Left cardiac atrium (tissue), 4 donors: Measurements from ENCODE around the gene UBXN1. TPM values are rescaled to one million over a fixed set of nuclear protein-coding genes. Genes with fewer than 3 reads are reported as not detected.

ENCODE experiments used
- ATAC-seq, 2 donors: fragments of 200-7000 bp; cut with Tn5 transposase; one replicate each; pipeline ENCODE4 v1.9.1; 2020; ENCODE audit warnings: mild to moderate bottlenecking in 2 of 2, moderate library complexity in 2 of 2
- DNase-seq: peaks from one replicate; pipeline ENCODE4 v3.0.0-alpha.2; 2020
- intact Hi-C, 2 donors: fragments of 100-400 bp; cut with DNase I; formaldehyde crosslinking; loops; one replicate each; pipeline versions ENCODE4 v1.14.1 to v1.15.1; 2022 to 2023
- long read RNA-seq: library from polyadenylated mRNA; unstranded; transcript quantifications from one replicate; pipeline ENCODE4 v2.0.0, GENCODE V29; 2021
- total RNA-seq, 2 donors: library from RNA; stranded (reverse); fragmentation: NEBNext Ultra II Directional; extraction: Animal tissue kit (Norgen Biotek cat#: 25700); gene quantifications; one replicate each; pipeline ENCODE4 v1.2.1, GENCODE V29; 2021
- donor health status: DM: no; HTN: yes; CAD: no.
- donor health status: DM: no; HTN: yes; CAD: no; lungs with severe emphysema.
- donor health status: DM: yes; HTN: yes; CAD: no.
- donor health status: Dilated cardiomyopathy.

Gene UBXN1
- total RNA-seq = 10 to 100 TPM; 70.7 to 71.8 TPM
- long read RNA-seq, transcript UBXN1-202 (9 exons, 1,153 nt) = major isoform, 124 of 146 reads
- long read RNA-seq, transcript UBXN1-217 (10 exons, 943 nt) = minor isoform, 7 of 146 reads
- long read RNA-seq, partial matches to known transcripts = 4 of 146 reads
- long read RNA-seq, other reads (novel, unspliced or antisense) = 8 of 146 reads

DNA sequence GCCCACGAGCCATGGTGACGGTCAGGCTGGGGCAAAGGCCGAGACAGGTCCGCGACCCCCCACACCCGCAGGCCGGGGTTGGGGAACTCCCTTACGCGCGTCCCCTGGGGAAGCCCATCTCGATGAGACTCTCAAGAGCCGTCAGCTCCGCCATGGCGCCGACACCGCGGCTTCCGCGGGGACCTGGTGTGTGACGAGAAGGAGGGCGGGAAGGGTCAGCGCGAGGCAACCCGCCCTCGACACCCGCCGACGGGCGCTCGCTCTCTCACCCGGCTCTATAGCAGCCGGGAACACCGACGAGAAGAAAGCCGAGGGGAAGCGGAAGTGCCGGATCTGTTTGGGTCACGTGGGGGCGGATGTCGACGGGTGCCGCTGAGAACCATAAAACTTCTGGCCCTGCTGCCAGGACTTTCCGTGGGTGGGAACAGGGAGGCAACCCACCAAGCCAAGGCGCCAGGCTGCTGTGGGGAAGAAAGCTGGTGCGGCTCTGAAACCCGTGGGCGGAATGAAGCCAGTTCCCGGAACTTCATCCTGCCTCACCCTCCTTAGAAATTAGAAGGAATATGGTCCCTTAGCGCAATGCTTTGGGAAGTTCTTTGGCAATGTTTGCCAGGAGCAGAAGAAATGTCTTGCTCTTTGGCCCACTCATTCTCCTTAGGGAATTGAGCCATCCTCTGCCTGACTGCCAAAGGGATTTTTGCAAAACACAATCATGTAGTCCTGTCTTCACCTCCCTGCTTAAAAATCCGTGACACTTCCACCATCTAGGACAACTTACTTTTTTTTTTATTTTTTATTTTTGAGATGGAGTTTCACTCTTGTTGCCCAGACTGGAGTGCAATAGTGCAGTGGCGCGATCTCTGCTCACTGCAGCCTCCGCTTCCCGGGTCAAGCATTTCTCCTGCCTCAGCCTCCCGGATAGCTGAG lies at the start of gene UBXN1:
TSS of gene UBXN1 (minus strand) at position 304 of the 927 bp plus-strand sequence. CDS start at position 154, 150 bp downstream.
- DNase-seq (peak; percentile 95), ATAC-seq (peak; percentile 90 to 93)
- intact Hi-C loops = no loop called here

DNA sequence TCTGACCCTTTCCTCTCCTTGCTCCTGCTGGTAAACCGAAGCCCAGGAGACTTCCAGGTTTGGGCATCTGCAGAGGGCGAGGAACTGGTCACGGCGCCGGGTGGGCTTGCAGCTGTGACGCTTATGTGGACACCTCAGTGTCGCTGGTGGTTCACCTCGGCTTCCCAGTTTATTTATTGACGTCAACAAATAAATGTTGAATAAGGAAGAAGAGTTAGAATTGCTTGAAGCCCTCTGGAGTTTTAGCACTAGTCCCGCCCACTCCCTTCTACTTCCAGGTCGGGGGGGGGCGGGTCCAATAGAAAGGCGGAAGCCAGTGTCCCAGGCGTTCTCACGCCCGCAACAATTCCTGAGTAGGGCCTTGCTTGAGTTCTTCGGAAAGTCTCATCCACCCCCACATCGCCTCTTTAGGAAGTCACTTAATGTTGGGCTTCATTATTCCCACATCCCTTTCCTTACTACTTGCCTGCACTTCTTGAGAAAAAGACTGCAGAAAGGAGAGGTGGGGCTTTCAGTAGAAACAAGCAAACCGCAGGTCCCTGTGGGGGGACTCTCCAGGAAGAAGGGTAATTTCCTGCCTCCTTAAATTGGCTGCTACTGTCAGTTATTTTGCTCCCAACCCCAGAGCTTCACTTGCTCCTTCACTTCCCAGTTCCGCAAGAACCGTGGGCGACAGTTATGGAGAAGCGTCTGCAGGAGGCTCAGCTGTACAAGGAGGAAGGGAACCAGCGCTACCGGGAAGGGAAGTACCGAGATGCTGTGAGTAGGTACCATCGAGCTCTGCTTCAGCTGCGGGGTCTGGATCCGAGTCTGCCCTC lies 49.5 kb upstream of the UBXN1 start, which contains the start of gene TTC9C:
TSS of gene TTC9C (plus strand) at position 316 of the 818 bp plus-strand sequence. CDS start at position 679, 363 bp downstream.
- peak; percentile 66 to 80 for ATAC-seq
- intact Hi-C loops = no loop called here
- peak; percentile 90 for DNase-seq

- peak; percentile 78 to 86 for ATAC-seq
- intact Hi-C loops = no loop called here
- DNase-seq = peak; percentile 87
Measured at GRCh38 chr11:62727872-62728170, 48.9 kb upstream of the UBXN1 start.

DNA sequence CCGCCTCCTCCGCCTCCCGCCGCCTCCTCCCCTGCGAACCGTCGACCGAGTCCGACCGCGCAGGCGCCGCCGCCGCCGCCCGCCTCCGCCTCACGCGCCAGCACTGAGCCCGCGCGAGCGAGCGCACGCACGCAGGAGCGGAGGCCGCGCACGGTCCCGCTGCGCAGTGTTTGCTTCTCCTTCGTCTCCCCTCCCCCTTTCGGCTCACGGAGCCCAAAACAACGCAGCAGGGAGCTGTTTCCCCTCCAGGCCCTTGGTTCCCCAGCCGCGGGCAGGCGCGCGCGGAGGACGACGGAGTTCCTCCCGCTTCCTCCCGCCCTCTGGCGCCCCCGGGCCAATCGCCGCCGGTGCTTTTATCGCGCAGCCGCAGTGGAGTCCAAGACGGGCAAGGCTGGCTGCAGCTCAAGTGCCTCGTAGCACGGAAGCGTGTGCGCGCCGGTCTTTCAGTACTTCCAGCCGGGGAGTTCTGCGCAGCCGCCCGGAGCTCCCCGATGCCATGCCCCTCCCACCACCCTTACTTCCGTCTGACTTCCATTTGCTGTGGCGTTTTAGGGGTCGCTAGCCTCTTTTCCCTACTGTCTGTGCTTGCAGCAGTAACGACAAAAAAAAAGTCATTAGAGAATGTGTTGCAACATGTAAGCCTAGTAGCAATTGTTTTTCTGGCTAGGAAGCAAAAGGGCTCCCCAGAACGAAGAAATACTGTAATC lies 48.4 kb upstream of the UBXN1 start, which contains the start of gene HNRNPUL2:
TSS of gene HNRNPUL2 (minus strand) at position 293 of the 707 bp plus-strand sequence. CDS start 301 bp downstream, outside the sequence.
- intact Hi-C loops = no loop called here
- peak; percentile 94 for ATAC-seq

DNA sequence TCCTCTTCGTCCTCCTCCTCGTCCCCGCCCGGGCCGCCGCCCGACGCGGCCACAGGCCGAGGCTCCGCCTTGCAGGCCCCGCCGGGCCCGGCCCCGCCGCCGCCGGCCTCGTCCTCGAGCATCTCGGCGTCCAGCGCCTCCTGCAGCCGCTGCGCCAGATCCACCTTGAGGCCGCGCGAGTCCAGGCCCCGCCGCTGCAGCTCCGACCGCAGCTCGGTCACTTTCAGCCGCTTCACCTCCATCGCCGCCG lies 48.0 kb upstream of the UBXN1 start:
- intact Hi-C loops = no loop called here
- DNase-seq (no peak), ATAC-seq (peak; percentile 2 to 6)

More for the DNA sequence above, 48.4 kb upstream of the UBXN1 start, which contains the start of gene HNRNPUL2:
- DNase-seq = peak; percentile 99

DNA sequence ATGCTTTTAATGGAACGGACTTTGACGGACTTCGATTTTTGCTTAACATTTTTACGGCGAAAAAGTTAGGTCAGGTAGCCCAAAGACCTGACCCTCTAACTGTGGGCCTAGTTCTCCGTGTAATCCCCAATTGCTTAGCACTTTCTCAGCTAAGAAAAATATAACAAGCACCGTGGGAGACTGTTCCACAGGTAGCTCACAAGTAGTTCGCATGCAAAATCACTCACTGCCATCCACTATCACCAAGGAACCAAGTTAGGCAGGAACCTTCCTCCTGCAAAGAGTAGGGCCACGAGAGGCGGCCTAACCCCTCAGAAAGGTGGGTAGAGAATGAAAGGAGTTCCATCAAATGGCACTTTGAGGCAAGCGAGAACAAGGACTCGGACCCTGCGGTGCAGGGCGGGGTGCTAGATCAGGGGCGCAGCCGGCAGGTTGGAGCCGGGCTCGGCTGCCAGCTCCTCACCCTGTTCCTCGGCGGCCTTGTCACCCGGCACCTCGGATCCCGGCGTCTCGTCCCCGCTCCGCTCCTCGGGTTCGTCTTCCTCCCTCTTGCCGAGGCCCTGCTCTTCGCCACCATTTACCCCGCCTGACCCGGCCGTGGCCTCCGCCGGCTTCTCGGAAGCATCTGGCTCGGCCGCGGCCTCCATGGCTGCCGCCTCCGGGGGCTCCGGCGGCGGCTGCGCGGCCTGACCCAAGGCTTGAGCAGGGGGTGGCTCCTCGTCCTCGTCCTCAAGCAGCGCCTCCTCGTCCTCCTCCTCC lies 47.5 kb upstream of the UBXN1 start:
- DNase-seq (no peak), ATAC-seq (no peak)
- intact Hi-C loops = no loop called here

- intact Hi-C loops = no loop called here
- no peak for ATAC-seq
- DNase-seq = no peak
Measured at GRCh38 chr11:62725646-62726045, 46.8 kb upstream of the UBXN1 start.

- DNase-seq (no peak), ATAC-seq (no peak)
- intact Hi-C loops = no loop called here
Measured at GRCh38 chr11:62724171-62724570, 45.3 kb upstream of the UBXN1 start.

GRCh38 chr11:62721994-62722393 lies 43.1 kb upstream of the UBXN1 start:
- DNase-seq (no peak), ATAC-seq (no peak)
- intact Hi-C loops = no loop called here

- no peak for ATAC-seq
- intact Hi-C loops = no loop called here
- no peak for DNase-seq
Measured at GRCh38 chr11:62719302-62719978, 40.6 kb upstream of the UBXN1 start.

DNA sequence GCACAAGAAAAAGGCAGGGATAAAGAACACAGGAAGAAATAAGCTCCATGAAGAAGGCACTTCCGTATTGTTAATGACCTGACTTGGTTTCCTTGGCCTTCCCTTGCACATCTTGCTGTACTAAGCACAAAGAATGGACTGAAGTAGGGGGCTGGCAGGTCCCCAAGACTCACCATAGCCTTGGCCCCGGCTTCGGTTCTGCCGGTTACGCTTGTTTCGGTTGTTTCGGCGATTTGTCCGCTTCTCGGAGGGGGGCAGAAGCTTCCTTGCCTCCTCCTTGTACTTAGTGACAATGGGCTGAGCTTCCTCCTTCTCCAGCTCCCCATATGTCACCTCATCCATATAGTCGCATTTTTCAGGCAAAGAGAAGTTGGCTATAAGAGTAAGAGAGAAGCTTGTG lies 37.9 kb upstream of the UBXN1 start:
- no peak for DNase-seq
- intact Hi-C loops = no loop called here
- no peak for ATAC-seq

GRCh38 chr11:62716206-62716605 lies 37.3 kb upstream of the UBXN1 start:
- intact Hi-C loops = no loop called here
- DNase-seq = no peak
- no peak for ATAC-seq

GRCh38 chr11:62715150-62716130 lies 36.6 kb upstream of the UBXN1 start:
- DNase-seq = no peak
- intact Hi-C loops = no loop called here
- no peak for ATAC-seq

GRCh38 chr11:62713343-62713742 lies 34.5 kb upstream of the UBXN1 start:
- ATAC-seq (peak in 1 of 2 donors; percentile 4), DNase-seq (no peak)
- intact Hi-C loops = no loop called here

DNA sequence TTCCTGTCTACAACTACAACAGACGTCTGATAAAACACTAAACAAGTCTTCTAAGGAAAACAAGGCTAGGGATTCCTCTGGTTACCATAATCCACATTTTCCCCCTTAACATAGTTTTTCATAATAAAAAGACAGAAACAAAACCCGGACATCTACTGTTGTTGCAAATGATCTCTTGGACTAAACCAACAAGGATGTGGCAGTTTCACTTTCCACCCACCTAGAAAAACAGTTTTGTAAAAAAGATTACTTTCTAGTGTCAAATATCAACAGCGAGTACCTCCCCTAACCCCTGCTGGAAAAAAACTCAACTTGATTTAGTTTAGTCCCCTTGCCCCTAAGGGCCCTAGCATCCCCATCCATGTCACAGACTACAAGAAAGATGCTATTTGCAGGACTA lies 34.0 kb upstream of the UBXN1 start:
- intact Hi-C loops = no loop called here
- DNase-seq = no peak
- no peak for ATAC-seq

DNA sequence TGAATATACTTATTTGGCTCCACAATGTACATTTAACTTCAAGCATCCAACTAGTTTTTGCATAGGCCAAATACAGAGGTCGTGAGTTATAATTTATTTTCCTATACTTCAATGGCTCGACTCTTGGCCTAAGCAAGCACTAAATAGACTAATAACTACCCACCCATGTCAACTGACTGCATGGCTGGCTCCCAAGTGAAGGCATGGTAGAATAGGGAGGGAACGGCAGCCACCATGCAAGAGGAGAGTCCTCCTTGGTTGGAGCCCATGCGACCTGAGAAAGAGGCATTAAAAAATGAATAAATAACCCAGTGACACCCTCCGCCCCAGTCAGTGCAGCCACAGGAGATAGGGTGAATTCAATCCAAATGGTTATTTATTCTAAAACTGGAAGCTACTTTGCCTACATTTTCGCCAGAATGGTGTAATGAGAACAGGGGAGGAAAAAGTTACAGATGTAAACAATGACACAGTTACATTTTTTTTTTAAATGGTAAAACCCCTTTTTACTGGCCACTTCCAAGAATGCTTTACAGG lies 33.5 kb upstream of the UBXN1 start:
- intact Hi-C loops = no loop called here
- ATAC-seq = no peak

DNA sequence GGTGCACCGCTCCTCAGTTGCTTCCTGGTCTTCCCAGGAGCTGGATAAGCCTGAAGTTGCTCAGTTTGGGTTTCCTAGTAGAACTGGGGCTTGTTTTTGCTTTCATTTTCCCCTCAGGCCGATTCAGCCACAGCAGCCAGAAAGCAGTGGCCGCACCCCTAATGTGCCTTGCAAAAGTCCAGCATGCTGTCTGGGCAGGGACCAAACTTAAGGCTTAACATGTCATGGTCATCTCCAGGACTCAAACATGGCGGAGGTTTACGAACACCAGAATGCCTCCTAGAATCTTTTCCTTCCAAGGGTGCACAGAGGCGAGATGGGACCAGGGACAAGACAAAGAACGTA lies 31.1 kb upstream of the UBXN1 start:
- ATAC-seq = no peak
- DNase-seq = no peak
- intact Hi-C loops = no loop called here

More for the DNA sequence above, 33.5 kb upstream of the UBXN1 start:
- DNase-seq = no peak
